ENCODE results near the gene PKP3. TPM values are rescaled to one million over a fixed set of nuclear protein-coding genes. Genes with fewer than 3 reads are reported as not detected.

PKP3 gene
- total and polyA plus RNA-seq, 2 donors from 2014 or later: 1.9 to 3.6 TPM

DNA sequence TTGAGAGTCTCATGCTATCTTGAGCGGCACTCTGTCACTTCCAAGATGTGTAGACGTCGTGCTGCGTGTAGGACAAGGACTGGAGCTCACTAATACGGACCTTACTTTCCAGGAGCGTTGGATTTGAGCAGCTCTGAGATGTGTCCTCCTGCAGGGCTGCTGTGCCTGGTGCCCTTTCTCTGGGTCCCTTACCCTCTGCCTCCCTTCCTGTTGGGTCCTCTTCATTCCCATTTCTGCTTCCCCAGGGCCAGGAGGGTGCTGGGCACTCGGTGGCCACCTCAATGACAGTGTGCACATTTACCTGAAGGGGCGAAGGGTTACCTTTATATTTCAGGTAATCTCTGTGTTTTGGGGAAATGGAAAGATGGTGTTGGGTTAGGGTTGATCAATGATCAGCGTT lies 60.0 kb downstream of the PKP3 start:
- intact Hi-C loops (cut with DNase I): no loop called here
- Histone ChIP-seq H3K27ac (ENCODE audit: low read depth in 2 of 2, low read length in 2 of 2) (no peak overlapping the region), H3K36me3 (ENCODE audit: control insufficient read depth in 2 of 3, insufficient read depth in 3 of 3, low read length in 3 of 3) (peaks cover 0 to 9% (median 5%) of the 10 kb centered on the region in 3 donors), H3K9me3 (ENCODE audit: control insufficient read depth in 2 of 3, insufficient read depth in 1 of 3, low read length in 3 of 3) (no peaks in the 10 kb centered on the region), H3K27me3 (ENCODE audit: control insufficient read depth, insufficient read depth, low read length) (no peaks in the 10 kb centered on the region), H3K4me3 (ENCODE audit: low read length in 3 of 3) (no peak overlapping the region), H3K4me1 (ENCODE audit: control insufficient read depth in 2 of 3, insufficient read depth in 2 of 3, low read depth in 1 of 3, low read length in 3 of 3) (peaks cover 0 to 19% (median 0%) of the 10 kb centered on the region in 3 donors), H3K9ac (ENCODE audit: low read length in 3 of 3) (no peak overlapping the region)
- DNase-seq (no peak), FAIRE-seq (no peak)
- TF ChIP-seq, protein P1, sequence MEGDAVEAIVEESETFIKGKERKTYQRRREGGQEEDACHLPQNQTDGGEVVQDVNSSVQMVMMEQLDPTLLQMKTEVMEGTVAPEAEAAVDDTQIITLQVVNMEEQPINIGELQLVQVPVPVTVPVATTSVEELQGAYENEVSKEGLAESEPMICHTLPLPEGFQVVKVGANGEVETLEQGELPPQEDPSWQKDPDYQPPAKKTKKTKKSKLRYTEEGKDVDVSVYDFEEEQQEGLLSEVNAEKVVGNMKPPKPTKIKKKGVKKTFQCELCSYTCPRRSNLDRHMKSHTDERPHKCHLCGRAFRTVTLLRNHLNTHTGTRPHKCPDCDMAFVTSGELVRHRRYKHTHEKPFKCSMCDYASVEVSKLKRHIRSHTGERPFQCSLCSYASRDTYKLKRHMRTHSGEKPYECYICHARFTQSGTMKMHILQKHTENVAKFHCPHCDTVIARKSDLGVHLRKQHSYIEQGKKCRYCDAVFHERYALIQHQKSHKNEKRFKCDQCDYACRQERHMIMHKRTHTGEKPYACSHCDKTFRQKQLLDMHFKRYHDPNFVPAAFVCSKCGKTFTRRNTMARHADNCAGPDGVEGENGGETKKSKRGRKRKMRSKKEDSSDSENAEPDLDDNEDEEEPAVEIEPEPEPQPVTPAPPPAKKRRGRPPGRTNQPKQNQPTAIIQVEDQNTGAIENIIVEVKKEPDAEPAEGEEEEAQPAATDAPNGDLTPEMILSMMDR (IDR thresholded peaks at IDR 0.05; ENCODE audit: borderline replicate concordance, extremely low read depth, insufficient read depth): no peak

Other genes with a start within 250 kb of the PKP3 start
- gene SCGB1C1, start 201.1 kb upstream of the PKP3 start, total RNA-seq: not detected
- not detected for gene SCGB1C1, start 201.1 kb upstream of the PKP3 start, polyA plus RNA-seq (ENCODE audit: insufficient read depth, low read depth, low replicate concordance)
- gene BET1L, start 186.8 kb upstream of the PKP3 start, total RNA-seq: 56.5 TPM
- gene BET1L, start 186.8 kb upstream of the PKP3 start, polyA plus RNA-seq (ENCODE audit: insufficient read depth, low read depth, low replicate concordance): 43.9 TPM
- 92.1 TPM for gene RIC8A, start 186.5 kb upstream of the PKP3 start, total RNA-seq
- 52.3 TPM for gene RIC8A, start 186.5 kb upstream of the PKP3 start, polyA plus RNA-seq (ENCODE audit: insufficient read depth, low read depth, low replicate concordance)
- 28.3 TPM for gene SIRT3, start 157.9 kb upstream of the PKP3 start, total RNA-seq
- gene SIRT3, start 157.9 kb upstream of the PKP3 start, polyA plus RNA-seq (ENCODE audit: insufficient read depth, low read depth, low replicate concordance): 28.7 TPM
- gene PSMD13, start 157.2 kb upstream of the PKP3 start, total RNA-seq: 87.7 TPM
- gene PSMD13, start 157.2 kb upstream of the PKP3 start, polyA plus RNA-seq (ENCODE audit: insufficient read depth, low read depth, low replicate concordance): 115 TPM
- gene NLRP6, start 115.8 kb upstream of the PKP3 start, total RNA-seq: 1.6 TPM
- gene NLRP6, start 115.8 kb upstream of the PKP3 start, polyA plus RNA-seq (ENCODE audit: insufficient read depth, low read depth, low replicate concordance): 0.32 TPM
- gene PGGHG, start 105.1 kb upstream of the PKP3 start, total RNA-seq: 64.1 TPM
- gene PGGHG, start 105.1 kb upstream of the PKP3 start, polyA plus RNA-seq (ENCODE audit: insufficient read depth, low read depth, low replicate concordance): 16.1 TPM
- not detected for gene IFITM5, start 94.7 kb upstream of the PKP3 start, total RNA-seq
- gene IFITM5, start 94.7 kb upstream of the PKP3 start, polyA plus RNA-seq (ENCODE audit: insufficient read depth, low read depth, low replicate concordance): not detected
- gene IFITM2, start 86.4 kb upstream of the PKP3 start, total RNA-seq: 1,111 TPM
- gene IFITM2, start 86.4 kb upstream of the PKP3 start, polyA plus RNA-seq (ENCODE audit: insufficient read depth, low read depth, low replicate concordance): 814 TPM
- gene IFITM1, start 80.2 kb upstream of the PKP3 start, total RNA-seq: 440 TPM
- 248 TPM for gene IFITM1, start 80.2 kb upstream of the PKP3 start, polyA plus RNA-seq (ENCODE audit: insufficient read depth, low read depth, low replicate concordance)
- gene IFITM3, start 73.3 kb upstream of the PKP3 start, total RNA-seq: 1,286 TPM
- gene IFITM3, start 73.3 kb upstream of the PKP3 start, polyA plus RNA-seq (ENCODE audit: insufficient read depth, low read depth, low replicate concordance): 1,281 TPM
- 1.4 TPM for gene B4GALNT4, start 24.7 kb upstream of the PKP3 start, total RNA-seq
- 0.82 TPM for gene B4GALNT4, start 24.7 kb upstream of the PKP3 start, polyA plus RNA-seq (ENCODE audit: insufficient read depth, low read depth, low replicate concordance)
- gene SIGIRR, start 20.8 kb downstream of the PKP3 start, total RNA-seq: 89.1 TPM
- 181 TPM for gene SIGIRR, start 20.8 kb downstream of the PKP3 start, polyA plus RNA-seq (ENCODE audit: insufficient read depth, low read depth, low replicate concordance)
- 21.8 TPM for gene ANO9, start 47.8 kb downstream of the PKP3 start, total RNA-seq
- 11.3 TPM for gene ANO9, start 47.8 kb downstream of the PKP3 start, polyA plus RNA-seq (ENCODE audit: insufficient read depth, low read depth, low replicate concordance)
- 28.5 TPM for gene PTDSS2, start 56.1 kb downstream of the PKP3 start, total RNA-seq
- gene PTDSS2, start 56.1 kb downstream of the PKP3 start, polyA plus RNA-seq (ENCODE audit: insufficient read depth, low read depth, low replicate concordance): 37.7 TPM
- 191 TPM for gene RNH1, start 113.0 kb downstream of the PKP3 start, total RNA-seq
- 171 TPM for gene RNH1, start 113.0 kb downstream of the PKP3 start, polyA plus RNA-seq (ENCODE audit: insufficient read depth, low read depth, low replicate concordance)
- 66.1 TPM for gene HRAS, start 141.4 kb downstream of the PKP3 start, total RNA-seq
- 100 TPM for gene HRAS, start 141.4 kb downstream of the PKP3 start, polyA plus RNA-seq (ENCODE audit: insufficient read depth, low read depth, low replicate concordance)
- 7.7 TPM for gene LRRC56, start 143.3 kb downstream of the PKP3 start, total RNA-seq
- 1.2 TPM for gene LRRC56, start 143.3 kb downstream of the PKP3 start, polyA plus RNA-seq (ENCODE audit: insufficient read depth, low read depth, low replicate concordance)
- 8.0 TPM for gene LMNTD2, start 166.5 kb downstream of the PKP3 start, total RNA-seq
- 6.2 TPM for gene LMNTD2, start 166.5 kb downstream of the PKP3 start, polyA plus RNA-seq (ENCODE audit: insufficient read depth, low read depth, low replicate concordance)
- 106 TPM for gene RASSF7, start 166.8 kb downstream of the PKP3 start, total RNA-seq
- 108 TPM for gene RASSF7, start 166.8 kb downstream of the PKP3 start, polyA plus RNA-seq (ENCODE audit: insufficient read depth, low read depth, low replicate concordance)
- 30.9 TPM for gene PHRF1, start 182.3 kb downstream of the PKP3 start, total RNA-seq
- gene PHRF1, start 182.3 kb downstream of the PKP3 start, polyA plus RNA-seq (ENCODE audit: insufficient read depth, low read depth, low replicate concordance): 7.5 TPM
- 36.7 TPM for gene IRF7, start 221.7 kb downstream of the PKP3 start, total RNA-seq
- 21.5 TPM for gene IRF7, start 221.7 kb downstream of the PKP3 start, polyA plus RNA-seq (ENCODE audit: insufficient read depth, low read depth, low replicate concordance)
- gene CDHR5, start 230.7 kb downstream of the PKP3 start, total RNA-seq: 7.0 TPM
- gene CDHR5, start 230.7 kb downstream of the PKP3 start, polyA plus RNA-seq (ENCODE audit: insufficient read depth, low read depth, low replicate concordance): 45.6 TPM
- not detected for gene SCT, start 233.0 kb downstream of the PKP3 start, total RNA-seq
- gene SCT, start 233.0 kb downstream of the PKP3 start, polyA plus RNA-seq (ENCODE audit: insufficient read depth, low read depth, low replicate concordance): not detected
- 1.1 TPM for gene DRD4, start 243.1 kb downstream of the PKP3 start, total RNA-seq
- gene DRD4, start 243.1 kb downstream of the PKP3 start, polyA plus RNA-seq (ENCODE audit: insufficient read depth, low read depth, low replicate concordance): 0.47 TPM